Mammary epithelial cell (primary cell): ENCODE measurements around the gene HLCS.

Experiments used
- CTCF ChIP-seq, 2 donors: IDR thresholded peaks in 1 of 2; conservative IDR thresholded peaks in 1 of 2; 2 replicates each; pipeline ENCODE4 v1.5.1; 2011 to 2012; ENCODE audit warnings: inconsistent platforms in 2 of 2, low read length in 2 of 2, mild to moderate bottlenecking in 2 of 2, control low read depth in 1 of 2, low read depth in 1 of 2; ENCODE audit not compliant: insufficient read depth in 1 of 2; ENCODE audit errors: extremely low read depth in 1 of 2
- EZH2 ChIP-seq: IDR thresholded peaks from 2 replicates; pipeline ENCODE4 v1.6.1; 2012; ENCODE audit warnings: low read length, inconsistent platforms, borderline replicate concordance

GRCh38 chr21:36917471-36918158 is 48.9 kb downstream of the HLCS start:
- TF ChIP-seq CTCF (conservative IDR thresholded peaks at IDR 0.05 in 1 of 2, IDR thresholded peaks at IDR 0.05 in 1 of 2; ENCODE audit: extremely low read depth in 1 of 2, insufficient read depth in 1 of 2, low read depth in 1 of 2, low read length in 2 of 2) (peak; percentile 41 to 71), EZH2 (no peak)
